HTERT RPE-1 (cell line): Measurements from ENCODE around the gene DEFB132.

Experiments
- in situ Hi-C: fragments of 300-500 bp; cut with MboI; formaldehyde crosslinking; loops from 4 replicates; pipeline ENCODE4 v1.14.3; 2020; ENCODE audit warnings: low sequenced_read_pairs

Gene DEFB132

DNA sequence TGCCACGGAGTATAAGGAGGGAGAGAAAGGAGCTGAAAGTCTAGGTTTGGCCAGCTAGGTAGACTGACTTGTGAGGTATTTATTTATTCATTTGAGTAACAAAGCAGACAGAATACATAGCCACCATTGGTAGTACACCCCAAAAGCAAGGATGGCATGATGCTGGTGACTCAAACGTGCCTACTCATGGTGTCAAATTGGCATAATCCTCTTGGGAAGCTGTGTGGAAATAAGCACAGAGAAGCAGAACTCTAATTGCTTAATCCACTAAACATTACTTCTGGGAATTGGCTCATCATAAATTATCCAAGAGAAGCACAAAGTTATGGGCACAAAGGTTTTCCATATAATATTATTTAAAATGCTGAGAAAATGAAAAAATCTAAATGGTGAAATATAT is 2.5 kb downstream of the DEFB132 start:
- in situ Hi-C loops, result no loop called here

DNA sequence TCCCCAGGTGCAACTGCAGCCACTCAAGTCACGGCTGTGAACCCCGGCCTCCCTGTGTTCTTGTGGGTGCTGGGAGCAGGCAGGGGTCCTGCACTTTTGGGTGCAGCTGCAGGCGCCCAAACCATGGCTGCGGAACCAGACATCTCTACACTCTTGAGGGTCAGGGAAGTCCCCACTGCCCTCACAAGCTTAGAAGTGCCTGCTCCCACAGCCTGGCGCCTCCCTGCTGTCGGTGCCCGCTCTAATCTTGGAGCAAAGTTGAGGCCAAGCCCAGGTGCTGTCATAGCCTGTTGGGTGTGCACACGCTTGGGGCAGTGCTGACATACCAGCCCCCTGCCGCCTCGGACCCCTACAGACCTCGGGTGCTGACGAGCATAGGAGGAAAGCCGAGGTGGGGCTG is 6.2 kb downstream of the DEFB132 start:
- in situ Hi-C loops, result no loop called here

DNA sequence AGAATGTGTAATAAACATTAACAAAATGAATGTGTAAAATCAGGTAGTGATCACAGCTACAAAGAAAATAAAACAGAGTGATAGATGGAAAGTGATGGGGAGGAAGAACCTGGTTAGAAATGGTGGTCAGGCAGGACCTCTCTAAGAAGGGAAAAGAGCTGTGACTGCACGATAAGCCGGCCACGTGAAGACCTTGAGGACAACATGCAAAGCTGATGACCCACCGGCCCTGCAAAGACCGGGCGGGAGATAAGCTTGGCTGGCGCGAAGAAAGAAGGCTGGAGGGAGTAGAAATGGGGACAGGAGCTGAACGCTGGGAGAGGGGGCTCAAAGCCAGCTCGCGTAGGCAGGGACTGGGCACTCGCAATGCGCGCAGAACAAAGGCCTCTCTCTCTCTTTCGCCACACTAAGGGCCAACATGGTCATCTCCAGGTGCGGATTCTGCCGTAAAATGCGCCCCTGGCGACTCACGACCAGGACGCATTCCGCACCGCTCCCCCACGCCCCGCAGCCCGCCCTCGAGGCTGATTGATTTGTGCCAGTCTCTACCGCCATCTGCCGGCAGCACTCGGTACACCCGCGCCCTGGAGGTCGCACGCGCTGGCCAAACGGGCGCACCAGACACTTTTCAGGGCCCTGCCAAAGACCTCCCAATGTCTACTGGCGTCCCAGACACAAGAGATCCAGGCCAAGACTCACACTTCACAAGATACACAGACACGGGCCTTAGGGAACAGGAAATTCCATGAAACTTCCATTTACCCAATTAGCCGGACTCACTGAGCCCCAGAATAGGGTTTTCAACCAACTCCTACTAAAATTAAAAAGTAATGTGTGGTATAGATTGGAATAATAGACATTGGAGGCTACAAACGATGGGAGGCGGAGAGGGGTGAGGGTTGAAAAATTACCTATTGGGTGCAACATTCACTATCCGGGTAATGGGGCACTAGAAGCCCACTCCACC is 9.4 kb downstream of the DEFB132 start:
- in situ Hi-C loops, result no loop called here

DNA sequence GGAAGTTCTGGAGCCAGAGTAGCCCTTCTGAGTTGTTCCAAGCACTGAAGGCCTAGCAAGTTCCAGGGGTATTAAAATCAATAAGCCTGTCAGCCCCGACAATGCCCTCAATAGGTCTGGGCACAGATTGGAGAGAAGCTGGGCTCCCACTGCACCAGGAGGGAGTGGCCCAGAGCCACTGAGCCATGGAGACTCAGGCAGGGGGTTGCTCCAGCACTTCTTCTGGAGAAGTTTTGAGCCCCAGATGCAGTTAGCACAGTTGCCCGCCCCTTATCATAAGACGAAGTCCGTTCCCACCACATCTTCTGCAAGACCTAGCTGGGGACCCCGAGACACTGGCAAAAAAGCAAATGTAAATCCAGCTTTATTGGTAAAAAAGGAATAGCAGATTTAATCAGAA is 13.0 kb downstream of the DEFB132 start:
- in situ Hi-C loops, result no loop called here

DNA sequence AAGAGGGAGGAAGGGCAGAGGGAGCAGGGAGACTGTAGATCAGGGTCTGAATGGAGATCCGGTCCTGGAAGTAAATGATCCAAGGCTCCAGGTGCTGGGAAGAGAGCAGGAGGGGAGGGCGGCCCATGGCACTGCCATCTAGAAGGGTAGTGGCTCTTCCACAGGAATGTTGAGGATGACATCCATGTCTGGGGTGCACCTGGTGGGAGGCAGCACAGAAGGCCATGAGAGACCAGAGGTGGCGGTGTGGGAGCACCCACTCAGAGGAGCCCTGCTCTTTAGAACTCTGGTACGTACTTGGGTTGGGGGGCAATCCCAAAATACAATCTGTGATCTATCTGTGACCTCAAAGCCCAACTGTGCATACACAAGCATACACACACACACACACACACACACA is 13.5 kb downstream of the DEFB132 start:
- in situ Hi-C loops, result no loop called here

DNA sequence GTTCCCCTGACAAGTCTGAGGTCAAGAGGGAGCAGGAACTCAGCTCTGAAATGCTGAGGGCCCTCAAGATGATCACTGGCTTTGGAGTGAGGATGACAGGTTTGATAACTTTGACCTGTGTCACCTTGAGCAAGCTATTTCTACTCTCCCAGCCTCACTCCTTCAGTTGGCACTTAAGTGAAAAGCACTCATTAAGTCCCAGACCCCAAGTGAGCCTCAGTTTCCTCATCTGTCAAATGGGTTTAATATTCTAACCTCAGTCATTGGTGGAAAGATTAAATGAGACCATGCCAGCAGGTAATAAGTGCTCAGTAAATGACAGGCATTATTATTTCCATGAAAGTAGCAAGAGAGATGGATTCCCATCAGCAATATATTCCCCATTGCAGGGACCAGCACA is 14.0 kb downstream of the DEFB132 start:
- in situ Hi-C loops, result no loop called here

DNA sequence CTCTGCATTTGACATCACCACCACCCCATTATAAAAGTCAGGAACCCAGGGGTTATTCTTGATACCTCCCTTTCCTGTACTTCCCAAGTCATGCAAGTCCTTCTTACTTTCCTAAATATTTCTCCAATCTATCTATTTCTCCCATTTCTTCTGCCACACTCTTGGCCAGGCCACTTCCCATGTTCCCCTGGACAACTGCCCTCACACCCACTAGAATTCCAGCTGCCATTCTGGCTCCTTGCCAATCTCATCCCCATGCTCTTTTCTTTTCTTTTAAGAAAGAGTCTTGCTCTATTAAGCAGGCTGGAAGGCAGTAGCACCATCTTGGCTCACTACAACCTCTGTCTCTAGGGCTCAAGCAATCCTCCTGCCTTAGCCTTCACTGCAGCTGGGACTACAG is 15.2 kb downstream of the DEFB132 start:
- in situ Hi-C loops, result no loop called here

DNA sequence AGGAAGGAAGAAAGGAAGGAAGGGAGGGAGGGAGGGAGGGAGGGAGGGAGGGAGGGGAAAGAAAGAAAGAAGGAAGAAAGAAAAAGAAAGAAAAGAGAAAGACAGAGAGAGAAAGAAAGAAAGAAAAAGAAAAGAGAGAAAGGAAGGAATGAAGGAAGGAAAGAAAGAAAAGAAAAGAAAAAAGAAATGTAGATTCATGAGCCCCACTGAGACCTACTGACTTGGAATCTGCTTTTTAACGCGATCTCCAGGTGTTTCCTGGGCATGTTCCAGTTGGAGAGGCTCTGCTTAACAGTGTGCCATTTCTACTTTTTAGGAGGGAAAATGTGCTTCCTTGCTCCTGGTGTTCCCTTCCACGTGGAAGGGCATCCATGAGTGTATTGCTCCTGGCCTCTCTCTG is 16.4 kb downstream of the DEFB132 start:
- in situ Hi-C loops, result no loop called here

DNA sequence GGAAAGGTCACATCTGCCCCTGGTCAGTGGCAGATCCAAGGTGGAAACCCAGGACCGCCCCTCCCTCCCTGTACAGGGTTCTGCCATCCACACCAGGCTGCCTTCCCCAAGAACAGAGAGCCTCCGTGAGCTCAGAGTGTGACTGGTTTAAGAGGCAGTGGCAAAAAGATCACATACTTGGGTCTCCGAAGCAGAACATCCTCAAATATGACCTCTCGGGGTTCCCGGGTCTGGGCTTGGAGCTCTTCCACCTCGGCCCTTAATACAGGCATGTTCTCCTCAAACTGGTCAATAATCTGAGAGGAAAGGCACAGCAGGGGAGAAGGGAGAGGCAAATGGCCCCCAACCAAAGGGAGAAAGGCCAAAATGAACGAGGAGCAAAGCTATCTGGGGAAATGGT is 18.3 kb downstream of the DEFB132 start:
- in situ Hi-C loops, result no loop called here

DNA sequence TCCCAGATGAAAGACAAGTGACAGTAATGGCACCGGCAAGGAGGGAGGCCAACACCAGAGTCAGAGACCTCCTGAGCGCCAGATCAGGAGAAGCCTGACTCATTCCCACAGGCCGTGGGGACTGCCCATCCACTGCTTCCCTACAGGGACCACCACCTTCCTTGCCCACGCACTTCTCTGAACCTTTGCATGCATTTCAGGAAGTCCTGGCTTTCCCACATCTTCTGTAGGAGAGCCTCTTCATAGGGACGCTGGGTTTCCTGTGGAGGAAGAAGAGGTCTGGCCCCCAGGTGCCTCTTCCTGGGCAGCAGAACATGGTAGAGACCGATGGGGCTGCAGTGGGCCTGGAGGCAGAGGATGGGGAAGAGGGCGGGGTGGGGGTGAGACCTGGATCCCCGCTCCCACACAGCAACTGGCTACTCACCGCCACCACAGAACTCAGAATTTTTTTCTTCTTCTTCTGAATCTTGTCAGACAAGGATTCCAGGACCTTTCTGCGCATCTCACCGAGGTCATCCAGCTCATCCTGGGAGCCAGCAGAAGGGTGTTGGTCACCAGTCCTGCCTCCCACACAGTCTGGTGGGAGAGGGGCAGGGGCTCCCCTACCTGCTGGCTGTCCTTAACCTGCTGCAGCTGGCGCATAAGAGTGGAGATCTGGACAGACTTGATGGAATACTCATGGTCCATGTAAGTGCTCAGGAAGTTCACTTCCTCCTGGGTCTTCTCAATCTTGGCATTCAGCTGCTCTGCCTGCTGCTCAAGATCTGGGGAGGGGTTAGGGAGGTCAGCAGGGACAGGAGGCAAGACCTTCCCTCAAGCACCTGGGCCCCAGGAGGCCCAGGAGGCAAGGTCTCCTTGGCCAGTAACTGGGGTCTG is 19.3 kb downstream of the DEFB132 start:
- in situ Hi-C loops, result no loop called here

DNA sequence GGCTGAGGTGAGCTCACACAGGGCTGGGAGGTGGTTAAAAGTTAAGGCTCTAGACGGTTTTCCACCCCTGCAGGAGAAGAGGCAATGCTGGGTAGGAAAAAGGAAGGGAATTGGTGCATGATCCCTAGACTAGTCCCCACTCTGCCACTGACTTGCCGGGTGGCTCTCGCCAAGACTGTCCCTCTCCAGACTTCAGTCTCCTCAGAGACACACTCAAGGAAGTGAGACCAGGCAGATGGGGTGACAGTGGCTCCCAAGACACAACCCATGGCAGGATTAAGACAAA is 19.9 kb downstream of the DEFB132 start:
- in situ Hi-C loops, result no loop called here

DNA sequence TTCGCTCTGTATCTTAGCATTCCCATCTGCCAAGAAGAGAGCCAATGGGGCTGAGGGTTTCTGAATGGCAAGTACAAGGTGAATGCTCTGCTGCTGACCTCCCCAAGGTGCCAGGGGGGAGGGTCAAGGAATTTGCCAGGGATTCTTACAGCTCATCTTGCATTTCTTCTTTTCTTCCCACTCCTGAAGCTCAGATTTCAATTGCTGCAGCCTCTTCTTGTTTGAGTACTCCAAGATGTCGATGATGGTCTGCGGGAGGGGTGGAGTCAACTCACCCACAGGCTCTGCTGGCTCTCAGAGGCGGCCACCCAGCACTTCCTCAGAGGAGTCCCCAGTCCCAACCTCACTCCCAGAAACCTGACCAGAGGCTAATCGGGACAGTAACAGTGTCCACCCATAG is 20.7 kb downstream of the DEFB132 start:
- in situ Hi-C loops, result no loop called here

DNA sequence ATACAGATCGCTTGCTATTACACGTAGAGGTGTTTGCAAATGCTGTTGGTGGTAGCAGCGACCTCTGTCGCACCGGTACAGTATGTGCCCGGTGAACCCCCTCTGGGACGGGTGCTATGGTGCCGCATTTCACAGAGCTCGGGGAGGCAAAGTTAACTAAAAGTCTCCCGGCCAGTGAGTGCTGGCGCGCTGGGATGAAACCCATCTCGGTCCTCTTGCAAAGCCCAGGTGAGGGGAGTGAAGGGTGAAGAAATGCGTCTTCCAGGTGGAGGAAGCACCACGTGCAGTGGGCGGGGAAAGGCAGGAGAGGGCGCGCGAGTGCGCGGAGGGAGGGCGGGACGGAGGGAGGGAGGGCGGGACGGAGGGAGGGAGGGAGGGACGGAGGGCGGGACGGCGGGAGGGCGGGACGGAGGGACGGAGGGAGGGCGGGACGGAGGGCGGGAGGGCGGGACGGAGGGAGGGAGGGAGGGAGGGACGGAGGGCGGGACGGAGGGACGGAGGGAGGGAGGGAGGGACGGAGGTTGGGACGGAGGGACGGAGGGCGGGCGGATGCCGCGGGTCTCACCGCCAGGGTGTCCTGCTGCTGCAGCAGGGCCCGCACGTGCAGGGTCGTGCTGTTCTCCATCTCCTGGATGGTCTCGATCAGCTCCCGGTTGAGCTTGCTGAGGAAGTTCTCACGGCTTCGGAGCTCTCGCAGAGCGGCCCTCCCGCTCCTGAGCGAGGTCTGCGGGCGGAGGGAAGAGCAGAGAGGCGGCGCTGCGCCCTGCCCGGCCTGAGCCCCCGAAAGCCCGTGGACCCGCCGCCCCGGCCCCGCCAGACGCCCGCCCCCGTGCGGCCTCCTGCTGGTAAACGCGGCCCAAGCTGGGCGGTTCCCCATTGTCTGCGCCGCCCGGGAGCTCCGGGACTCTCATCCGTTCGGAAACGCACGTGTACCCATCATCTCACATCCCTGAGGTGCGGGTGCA is 21.4 kb downstream of the DEFB132 start:
- in situ Hi-C loops, result no loop called here

DNA sequence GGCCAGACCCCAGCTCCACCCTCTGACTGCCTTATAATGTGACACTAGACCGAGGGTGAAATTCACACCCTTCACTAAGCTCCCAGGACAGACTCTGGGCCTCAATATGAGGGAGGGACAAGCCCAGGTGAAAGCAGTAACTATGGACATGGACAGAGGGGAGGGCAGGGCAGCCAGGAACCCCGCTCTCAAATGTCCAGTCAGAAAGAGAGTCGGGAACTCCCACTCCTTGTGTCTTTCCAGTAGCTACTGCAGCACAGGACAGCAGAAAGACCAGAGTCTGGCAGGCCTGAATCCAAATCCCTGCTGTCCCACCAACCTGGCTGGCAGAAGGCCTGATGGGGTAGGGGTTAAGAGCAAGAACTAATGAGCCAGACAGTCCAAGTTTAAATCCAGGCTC is 26.6 kb downstream of the DEFB132 start:
- in situ Hi-C loops, result no loop called here

DNA sequence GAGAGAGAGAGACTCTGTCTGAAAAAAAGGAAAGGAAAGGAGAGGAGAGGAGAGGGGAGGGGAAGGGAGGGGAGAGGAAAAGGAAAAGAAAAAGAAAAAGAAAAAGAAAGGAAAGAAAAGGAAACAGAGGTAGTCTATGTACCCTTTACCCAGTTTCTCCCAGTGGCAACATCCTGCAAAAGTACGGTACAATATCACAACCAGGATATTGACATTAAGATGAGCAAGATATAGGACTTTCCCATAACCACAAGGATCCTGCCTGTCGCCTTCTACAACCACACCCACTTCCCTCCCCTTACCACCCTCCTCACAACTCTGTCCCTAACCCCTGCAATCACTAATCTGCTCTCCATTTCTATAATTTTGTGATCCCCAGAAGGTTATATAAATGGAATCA is 29.0 kb downstream of the DEFB132 start:
- in situ Hi-C loops, result no loop called here

DNA sequence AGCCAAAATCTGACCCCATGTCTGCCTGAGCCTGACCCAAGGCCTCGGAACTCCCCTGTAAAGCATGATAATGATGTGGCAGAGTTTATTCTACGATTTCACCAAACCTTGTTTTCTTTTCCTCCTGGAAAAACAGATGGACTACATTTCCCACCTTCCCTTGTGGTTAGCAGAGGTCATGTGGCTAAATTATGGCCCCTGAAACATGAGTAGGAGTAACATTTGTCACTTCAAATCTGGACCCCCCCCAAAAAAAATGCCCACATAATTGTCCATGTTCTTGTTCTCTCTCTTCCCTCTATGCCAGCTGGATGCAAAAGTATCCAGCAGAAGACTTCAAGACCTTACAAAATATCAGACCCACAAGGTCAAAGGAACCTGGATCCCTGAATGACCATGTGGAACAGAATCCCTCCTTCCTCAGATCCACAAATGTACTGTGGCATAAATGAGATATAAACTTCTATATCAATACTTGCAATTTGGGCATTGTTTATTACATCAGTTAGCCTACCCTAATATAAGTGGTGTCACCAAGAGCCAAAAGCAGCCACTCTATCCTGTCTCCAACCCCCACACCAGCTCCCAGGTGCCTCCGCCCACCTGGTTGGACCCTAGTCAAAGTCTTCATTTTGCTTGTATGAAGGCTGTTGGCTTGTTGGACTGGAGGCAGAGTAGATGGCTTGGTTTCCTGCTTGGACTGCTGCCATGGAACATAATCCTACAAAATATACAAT is 31.6 kb downstream of the DEFB132 start:
- in situ Hi-C loops, result no loop called here

DNA sequence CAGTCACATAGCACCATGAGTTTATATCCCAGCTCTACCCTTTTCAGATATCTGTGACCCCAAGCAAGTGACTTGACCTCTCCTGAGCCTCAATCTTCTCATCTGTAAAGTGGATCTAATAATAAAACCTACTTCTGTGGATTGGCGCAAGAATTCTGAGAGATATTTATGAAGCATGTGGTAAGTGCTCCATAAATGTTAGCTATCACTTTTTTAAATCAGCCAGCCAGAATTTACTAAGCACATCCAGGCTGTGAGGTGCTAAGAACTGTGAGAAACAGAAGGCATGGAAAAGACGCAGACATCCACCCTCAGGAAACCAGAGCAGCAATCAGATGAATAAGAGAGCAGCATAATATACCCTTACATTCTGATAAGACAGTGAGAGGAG is 32.2 kb downstream of the DEFB132 start:
- in situ Hi-C loops, result no loop called here

DNA sequence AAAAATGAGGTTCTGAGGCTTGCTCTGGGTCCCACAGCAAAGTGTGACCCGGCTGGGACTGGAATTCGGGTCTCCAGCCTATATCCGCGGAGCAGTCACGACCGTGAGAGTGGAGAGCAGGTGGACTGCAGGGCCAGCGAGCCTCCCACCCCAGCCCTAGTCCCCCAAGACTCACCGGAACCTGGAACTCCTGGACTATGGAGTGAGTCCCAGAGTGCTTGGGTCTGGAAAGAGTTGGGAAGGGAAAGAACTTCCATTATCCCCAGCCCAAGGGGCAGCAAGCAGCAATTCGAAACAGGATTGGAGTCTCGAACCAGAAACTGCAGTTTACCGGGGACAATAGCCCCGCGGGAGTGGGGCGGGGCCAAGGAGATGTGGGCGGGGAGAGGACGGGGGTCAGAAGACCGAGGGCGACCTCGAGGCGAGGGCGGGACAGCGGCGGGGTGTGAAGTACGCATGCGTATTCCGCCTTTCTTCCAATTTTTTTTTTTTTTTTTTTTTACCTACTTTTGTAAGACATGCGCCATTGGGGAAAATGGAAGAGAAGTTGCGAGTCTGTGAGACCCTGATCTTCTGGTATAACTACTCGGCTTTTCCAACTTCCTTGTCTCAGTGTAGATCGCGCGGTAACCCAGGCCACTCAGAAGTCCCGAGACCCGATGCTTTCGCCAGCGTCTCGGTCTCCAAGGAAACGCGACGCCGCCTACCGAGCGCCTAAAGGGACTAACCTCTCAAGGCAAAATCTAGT is 32.7 kb downstream of the DEFB132 start, which contains the start of gene C20orf96:
Gene C20orf96, minus strand, starts transcription at position 667 of the 748 bp plus-strand sequence. Its CDS starts 140 bp downstream, at position 527.
- in situ Hi-C loops, result no loop called here

DNA sequence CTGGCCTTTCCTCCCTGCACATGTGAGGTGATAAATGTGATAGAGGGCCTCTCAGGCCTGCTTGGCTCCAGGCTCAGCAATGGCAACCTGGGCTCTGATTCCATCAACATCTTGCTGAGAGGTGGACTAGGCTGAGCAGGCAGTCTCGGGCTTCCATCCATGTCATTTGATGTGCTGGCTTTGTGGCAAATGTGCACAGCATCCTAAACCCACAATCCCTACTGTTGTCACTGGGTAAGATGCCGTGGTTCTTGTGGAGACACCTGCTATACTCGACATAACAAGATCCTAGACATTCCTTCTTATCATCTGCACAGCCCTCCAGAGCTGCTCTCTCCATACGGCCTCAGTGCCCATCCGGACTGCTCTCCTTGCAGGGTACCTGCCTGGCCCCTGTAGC is 37.1 kb downstream of the DEFB132 start:
- in situ Hi-C loops, result no loop called here
